ENCODE results near the gene POGLUT3.

Gene POGLUT3, protein sequence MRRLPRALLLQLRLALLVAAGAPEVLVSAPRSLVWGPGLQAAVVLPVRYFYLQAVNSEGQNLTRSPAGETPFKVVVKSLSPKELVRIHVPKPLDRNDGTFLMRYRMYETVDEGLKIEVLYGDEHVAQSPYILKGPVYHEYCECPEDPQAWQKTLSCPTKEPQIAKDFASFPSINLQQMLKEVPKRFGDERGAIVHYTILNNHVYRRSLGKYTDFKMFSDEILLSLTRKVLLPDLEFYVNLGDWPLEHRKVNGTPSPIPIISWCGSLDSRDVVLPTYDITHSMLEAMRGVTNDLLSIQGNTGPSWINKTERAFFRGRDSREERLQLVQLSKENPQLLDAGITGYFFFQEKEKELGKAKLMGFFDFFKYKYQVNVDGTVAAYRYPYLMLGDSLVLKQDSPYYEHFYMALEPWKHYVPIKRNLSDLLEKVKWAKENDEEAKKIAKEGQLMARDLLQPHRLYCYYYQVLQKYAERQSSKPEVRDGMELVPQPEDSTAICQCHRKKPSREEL

DNA sequence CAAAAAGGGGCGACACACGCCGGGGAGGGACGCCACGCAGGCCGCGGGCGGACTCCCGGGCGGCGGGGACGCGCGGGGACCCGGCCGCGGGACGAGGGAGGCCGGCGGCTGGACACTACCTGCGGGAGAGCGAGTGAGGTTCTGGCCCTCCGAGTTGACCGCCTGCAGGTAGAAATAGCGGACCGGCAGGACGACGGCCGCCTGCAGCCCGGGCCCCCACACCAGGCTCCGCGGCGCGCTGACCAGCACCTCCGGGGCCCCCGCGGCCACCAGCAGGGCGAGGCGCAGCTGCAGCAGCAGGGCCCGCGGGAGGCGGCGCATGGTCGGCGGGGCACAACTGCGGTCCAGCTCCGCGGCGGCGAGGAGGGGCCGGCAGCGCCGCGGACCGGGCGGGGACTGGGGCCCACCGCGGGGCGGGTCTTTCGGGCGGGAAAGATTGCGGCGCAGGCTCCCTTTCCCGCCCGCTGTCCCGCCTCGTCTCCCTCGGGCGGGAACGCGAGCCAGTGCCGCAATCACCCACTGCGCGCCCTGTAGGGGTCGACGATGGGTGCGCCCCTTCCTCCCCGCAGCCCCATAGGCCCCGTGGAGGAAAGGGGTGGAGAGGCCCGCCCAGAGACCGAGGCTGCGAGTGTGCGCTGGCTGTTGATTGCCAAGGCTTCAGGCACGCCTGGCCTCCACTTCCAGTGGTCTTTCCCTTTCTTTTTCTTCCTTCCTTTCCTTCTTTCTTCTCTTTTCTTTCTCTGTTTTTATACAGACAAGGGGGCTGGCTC is at the start of gene POGLUT3:
Gene POGLUT3, minus strand, starts transcription at position 339 of the 770 bp plus-strand sequence. Its CDS starts 18 bp downstream, at position 321.
- DNase-seq, result peak; percentile 55 to 59

DNA sequence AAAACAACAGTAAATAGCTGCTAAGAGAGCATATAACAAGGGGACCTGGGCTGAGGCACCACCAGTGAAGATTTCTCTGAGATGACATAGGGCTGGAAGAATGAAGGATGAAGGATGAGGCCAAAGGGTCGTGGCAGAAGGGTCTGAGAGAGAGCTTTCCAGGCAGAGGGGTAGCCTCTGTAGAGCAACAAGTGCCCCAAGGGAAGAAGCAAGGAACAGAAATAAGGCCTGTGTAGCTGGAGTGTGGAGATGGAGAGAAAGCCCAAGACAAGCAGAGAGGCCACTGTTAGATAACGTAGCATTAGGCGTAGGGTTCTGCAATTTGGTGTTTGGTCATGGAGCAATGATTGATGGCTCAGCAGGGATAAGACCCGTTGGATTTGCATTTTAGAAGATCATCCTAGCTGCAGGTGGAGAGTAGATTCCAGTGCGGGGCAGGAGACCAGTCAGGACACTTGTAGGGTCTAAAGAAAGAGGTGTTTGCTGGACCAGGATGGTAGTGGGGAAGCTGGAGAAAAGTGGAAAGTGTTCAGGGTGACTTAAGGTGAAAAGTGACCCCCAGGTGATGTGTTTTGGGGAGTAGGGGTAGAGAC is 47.8 kb upstream of the POGLUT3 start:
- no peak for DNase-seq

DNA sequence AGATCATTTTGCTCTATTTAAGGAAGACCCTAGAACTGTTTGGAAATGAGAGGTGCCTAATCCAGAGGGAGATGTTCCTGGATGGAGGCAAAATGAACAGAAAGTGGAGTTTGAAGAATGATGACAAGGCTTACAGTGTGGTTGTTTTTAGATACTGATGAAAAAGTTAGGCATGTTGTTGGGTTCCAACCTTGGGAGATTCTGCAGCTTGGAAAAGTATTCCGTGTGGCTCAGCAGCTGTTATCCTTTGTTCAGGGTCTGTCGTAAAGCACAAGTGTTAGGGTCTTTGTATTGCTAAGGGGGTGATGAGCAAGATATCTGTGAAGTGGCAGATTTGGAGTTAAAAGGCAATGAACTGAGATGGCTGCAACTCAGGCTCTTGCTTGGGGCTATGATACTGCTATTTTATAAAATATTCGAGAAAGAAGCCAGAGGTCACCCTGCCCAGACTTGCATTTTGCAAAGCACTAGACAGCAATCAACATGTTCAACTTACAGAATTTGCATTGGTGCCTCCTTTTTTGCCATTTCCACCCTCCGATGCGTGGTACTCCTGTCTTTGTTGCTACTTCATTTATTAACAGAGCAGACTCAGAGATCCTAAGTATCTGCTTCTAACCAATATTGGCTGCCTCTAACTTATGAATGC is 45.3 kb upstream of the POGLUT3 start:
- no peak for DNase-seq

GRCh38 chr11:108541531-108541930 is 43.3 kb upstream of the POGLUT3 start:
- no peak for DNase-seq

GRCh38 chr11:108538502-108538901 is 40.3 kb upstream of the POGLUT3 start:
- no peak for DNase-seq

- DNase-seq, result no peak
Measured at GRCh38 chr11:108538022-108538424, 39.8 kb upstream of the POGLUT3 start.

- DNase-seq, result no peak
Measured at GRCh38 chr11:108536783-108537182, 38.6 kb upstream of the POGLUT3 start.

DNA sequence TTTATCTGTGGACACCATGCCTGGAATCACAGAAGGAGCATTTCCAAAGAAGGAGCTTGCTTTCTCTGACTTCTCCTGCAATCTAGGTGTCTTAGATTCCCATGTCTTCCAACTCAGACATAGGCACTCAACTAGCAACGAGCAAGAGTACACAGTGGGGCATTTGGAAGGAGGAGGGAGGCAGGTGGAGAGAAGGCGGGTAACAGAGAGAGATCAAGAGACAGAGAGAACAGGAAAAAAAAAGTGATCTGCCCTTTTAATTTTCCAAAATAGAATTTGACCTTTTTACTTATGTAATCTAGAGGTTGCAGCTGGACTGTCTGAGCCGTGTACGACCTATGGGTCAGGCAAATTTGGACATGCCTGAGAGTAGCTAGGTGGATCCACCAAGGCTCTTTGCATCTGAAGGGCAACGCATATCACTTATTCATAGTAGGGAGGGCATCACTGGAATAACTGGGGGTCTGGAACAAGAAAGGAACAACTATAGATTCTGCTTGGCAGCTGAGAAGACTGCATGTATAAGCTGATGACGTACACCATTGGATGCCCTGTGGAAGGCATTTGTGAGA is 37.3 kb upstream of the POGLUT3 start:
- DNase-seq, result no peak

GRCh38 chr11:108534274-108534882 is 36.2 kb upstream of the POGLUT3 start:
- DNase-seq, result no peak

DNA sequence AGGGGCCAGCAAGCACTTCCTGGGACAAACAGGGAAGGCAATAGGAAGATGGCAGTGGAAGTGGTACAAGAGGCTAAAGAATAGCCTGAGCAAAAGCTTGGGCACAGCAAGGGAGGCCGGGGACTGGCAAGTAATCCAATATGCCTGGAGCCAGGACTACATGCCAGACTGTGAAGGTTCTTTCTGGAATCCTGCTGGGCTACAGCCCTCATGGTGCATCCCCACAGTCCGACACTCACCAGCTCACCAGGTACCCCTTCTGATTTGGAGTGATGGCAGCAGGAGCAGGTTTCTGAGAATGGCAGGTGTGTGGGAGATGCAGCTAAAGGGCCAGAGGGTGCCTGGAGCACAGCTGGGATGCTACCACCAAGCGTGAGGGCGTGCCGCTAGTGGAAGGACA is 32.2 kb upstream of the POGLUT3 start:
- DNase-seq, result no peak

- DNase-seq, result no peak
Measured at GRCh38 chr11:108527382-108527781, 29.2 kb upstream of the POGLUT3 start.

GRCh38 chr11:108525161-108525560 is 27.0 kb upstream of the POGLUT3 start:
- no peak for DNase-seq

GRCh38 chr11:108524422-108524821 is 26.2 kb upstream of the POGLUT3 start:
- no peak for DNase-seq

GRCh38 chr11:108522318-108522717 is 24.1 kb upstream of the POGLUT3 start:
- DNase-seq, result no peak

DNA sequence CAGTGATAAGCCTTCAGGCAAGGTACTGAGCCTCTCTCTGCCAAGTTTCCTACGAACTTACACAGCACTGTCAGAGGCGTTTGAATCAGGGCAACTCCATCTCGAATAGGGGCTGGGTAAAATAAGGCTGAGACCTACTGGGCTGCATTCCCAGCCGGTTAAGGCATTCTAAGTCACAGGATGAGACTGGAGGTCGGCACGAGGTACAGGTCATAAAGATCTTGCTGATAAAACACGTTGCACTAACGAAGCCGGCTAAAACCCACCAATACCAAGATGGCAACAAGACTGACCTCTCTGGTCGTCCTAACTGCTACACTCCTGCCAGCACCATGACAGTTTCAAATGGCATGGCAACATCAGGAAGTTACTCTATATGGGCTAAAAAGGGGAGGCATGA is 20.4 kb upstream of the POGLUT3 start:
- no peak for DNase-seq

DNA sequence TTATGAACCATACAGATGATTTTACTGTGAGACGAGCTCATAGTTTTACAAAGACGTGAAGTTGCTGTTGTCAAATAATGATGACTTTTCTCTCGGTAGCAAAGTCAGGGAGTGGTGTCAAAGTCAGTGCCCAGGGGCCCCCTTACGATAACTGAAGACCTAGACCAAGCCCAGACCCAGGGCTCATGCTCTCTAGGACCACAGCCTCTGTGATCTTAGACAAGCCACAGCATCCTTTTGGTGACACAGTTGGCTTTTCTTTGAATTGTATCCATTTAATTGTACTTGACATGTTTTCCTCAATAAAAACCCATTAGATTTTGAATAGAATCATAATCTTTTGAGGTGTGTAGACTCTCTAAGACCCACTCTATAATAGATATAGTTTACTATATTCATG is 17.9 kb upstream of the POGLUT3 start:
- no peak for DNase-seq

- DNase-seq, result no peak
Measured at GRCh38 chr11:108512708-108513107, 14.5 kb upstream of the POGLUT3 start.

DNA sequence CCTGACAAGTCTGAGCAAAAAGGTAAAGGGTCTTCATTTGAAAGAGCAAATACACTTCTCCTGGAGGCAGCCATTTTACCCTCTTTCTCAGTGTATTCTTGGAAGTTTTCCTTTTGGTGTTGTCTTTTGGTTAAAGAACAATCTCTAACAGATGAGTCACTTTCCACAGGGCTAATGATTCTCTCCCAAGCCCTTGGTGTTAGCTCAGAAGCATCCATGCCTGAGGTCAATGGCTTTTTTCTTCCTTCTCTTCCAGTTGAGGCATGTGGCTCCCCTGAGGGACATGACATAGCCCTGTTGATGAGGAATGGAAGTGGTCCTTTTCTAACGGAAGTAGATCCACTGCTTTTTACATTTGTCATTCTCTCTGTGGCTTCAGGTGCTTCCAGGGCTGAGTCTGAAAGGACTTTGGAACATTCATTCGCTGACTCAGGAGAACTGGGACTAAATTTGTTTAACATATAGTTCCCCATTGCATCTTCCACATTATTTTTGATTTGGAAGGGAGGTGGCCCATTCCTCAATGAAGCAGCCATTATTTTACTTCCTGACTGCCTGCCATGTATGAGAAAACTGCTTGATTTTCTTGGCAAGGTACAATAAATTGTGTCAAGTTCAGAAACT is 13.8 kb upstream of the POGLUT3 start:
- no peak for DNase-seq

DNA sequence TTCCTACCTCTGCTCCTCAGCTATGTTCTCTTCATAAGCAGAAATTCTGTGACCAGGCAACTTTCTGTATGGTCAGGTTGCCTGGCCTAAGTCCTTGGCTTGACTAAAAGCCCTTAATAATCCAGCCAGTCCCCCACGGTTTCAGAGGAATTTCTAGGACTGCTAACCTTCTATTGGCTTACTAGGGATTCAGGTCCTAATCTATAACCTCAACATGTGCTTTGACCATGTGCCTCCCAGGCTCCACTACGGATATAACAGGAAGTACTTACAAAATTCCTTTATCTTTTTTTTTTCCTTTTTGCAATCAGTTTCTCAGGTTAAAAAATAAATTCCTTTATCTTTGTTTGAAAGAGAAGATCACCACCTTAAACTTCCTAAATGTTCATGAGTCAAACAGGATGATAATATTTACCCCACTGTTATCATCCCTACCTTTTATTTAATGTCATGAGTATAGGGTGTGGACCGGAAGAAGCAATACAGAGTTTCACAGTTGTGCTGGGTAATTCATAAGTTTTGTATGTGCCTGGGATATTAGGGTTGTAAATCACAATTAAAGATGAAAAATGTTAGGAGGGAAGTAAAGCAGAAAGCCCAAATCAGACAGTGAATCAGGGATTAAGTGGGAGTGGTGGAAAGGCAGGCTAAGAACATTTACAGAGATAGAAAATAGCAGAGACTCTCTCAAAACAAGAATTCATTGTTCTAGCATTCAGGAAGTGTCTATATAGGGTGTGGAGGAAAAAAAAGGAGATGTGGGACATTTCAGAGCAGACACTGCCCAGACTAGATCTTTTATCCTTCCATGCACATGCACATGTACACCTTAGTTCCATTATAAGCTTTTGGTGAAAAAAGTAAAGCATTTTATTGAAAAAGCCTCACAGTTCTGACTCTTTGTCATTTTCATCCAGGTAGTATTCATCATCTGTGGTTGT is 10.7 kb upstream of the POGLUT3 start:
- no peak for DNase-seq

DNA sequence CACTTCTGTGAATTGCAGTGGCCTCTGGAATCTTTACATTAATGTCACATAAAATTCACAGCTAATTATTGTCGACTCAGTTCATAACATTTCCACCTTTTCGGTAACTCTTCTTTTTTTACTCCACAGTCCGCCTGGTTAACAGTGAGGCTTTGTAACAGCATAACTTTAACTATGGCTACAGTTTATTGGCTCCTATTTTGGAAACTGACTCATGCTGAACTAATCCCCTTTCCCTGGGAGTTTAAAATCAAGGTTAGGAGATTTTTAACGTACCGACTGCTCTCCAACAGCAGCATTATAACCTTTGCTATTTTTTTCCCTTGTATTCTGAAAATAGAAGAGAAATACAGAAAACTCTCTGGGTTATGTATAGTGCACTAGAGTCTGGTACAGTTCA is 3.2 kb upstream of the POGLUT3 start:
- DNase-seq, result no peak

DNA sequence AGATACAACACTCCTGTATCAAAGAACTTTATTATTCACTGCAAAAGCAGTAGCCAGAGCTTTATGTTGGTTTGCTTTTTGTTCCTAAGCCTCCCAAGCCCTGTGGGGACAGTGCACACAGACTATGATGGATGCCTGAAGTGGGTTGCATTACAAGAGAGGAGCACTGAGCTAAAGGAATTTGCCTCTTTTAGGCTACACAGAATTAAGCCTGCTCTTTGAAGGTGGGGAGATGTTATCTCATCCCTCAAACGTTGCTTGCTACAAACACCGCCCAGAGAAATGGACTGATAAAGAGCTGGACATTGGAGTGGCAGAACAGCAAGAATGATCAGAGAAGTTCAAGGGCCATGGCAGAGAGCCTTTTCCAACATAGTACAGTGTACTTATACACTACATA is 2.5 kb upstream of the POGLUT3 start:
- no peak for DNase-seq
